ENCODE measurements around the gene GPR183. TPM values are rescaled to one million over a fixed set of nuclear protein-coding genes. Genes with fewer than 3 reads are reported as not detected.

The GPR183 gene
- total RNA-seq: 0.97 and 1.2 TPM in 2 replicates

GRCh38 chr13:99307247-99307646, at the start of gene GPR183:
TSS of gene GPR183 (minus strand) at chr13:99307399. CDS start at chr13:99296145, 11,254 bp downstream.

GRCh38 chr13:99258210-99258860, 48.9 kb downstream of the GPR183 start, which contains the start of gene GPR18:
TSS of gene GPR18 (minus strand) at chr13:99258379. CDS start at chr13:99255872, 2,507 bp downstream.

Small RNA genes lying within 50 kb of the gene (small RNA-seq; reads per million reads assigned to genes)
- not detected for gene MIR623

Other genes starting within 250 kb of the GPR183 start
- gene UBAC2, start 106.5 kb downstream of the GPR183 start, total RNA-seq: 42.6 and 46.9 TPM in 2 replicates
- gene GPR18, start 49.0 kb downstream of the GPR183 start, total RNA-seq: not detected in 2 replicates
- 142 and 146 TPM in 2 replicates for gene TM9SF2, start 194.1 kb upstream of the GPR183 start, total RNA-seq